Measurements from ENCODE around the gene AHRR.

DNA sequence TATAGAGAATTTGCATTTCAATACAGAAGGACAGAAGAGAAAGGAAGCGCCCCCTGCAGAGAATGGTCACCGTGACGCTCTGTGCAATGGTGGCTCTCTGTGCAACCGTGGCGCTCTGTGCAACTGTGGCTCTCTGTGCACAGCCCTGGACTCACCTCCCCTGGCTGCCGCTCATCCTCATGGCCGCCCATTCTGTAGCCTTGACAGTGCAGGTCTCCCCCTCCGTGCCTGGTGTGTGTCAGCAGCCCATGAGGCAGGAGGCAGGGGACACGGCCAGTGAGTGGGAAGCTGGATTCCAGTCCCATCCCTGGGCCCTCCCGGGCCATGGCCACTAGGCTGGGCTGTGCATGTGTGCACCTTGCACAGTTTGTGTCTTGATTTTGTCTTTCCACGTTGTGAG is 133.4 kb downstream of the AHRR start:
- TF ChIP-seq, protein P1, sequence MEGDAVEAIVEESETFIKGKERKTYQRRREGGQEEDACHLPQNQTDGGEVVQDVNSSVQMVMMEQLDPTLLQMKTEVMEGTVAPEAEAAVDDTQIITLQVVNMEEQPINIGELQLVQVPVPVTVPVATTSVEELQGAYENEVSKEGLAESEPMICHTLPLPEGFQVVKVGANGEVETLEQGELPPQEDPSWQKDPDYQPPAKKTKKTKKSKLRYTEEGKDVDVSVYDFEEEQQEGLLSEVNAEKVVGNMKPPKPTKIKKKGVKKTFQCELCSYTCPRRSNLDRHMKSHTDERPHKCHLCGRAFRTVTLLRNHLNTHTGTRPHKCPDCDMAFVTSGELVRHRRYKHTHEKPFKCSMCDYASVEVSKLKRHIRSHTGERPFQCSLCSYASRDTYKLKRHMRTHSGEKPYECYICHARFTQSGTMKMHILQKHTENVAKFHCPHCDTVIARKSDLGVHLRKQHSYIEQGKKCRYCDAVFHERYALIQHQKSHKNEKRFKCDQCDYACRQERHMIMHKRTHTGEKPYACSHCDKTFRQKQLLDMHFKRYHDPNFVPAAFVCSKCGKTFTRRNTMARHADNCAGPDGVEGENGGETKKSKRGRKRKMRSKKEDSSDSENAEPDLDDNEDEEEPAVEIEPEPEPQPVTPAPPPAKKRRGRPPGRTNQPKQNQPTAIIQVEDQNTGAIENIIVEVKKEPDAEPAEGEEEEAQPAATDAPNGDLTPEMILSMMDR (IDR thresholded peaks at IDR 0.05), result no peak
- no peak for TF ChIP-seq POLR2A (IDR thresholded peaks at IDR 0.05)
- no peak for TF ChIP-seq EP300 (IDR thresholded peaks at IDR 0.05; ENCODE audit: low read depth)

Data from transverse colon (tissue), 3 donors.